ENCODE measurements around the gene EHMT2. TPM values are rescaled to one million over a fixed set of nuclear protein-coding genes. Genes with fewer than 3 reads are reported as not detected.
"Not testable (repeated sequence)": the region's sequence is repeated elsewhere in the genome, so short reads cannot be mapped to it uniquely, and the experiment has no call there.

The EHMT2 gene
- total and polyA plus RNA-seq, 2 of the 13 experiments (the other 11 are each of a cell fraction or from before 2014, with no cell fraction given): 55.2 to 69.2 TPM

- H4K20me1 ChIP-seq (ENCODE audit: insufficient read depth, low read length); BruUV-seq (replicated peaks); FAIRE-seq; CTCF ChIA-PET (ENCODE audit: low intra/inter-chr PET ratio, low total read pairs); H2AFZ ChIP-seq (ENCODE audit: low read length); H3K4me2 ChIP-seq (ENCODE audit: low read depth, low read length); H3K27ac ChIP-seq (ENCODE audit: extremely low read length, insufficient read depth, low read length); H3K4me3 ChIP-seq (replicated peaks in 1 of 3; ENCODE audit: insufficient read depth in 1 of 3, low read depth in 2 of 3, low read length in 3 of 3); H3K79me2 ChIP-seq (ENCODE audit: insufficient read depth, low read length); H3K27me3 ChIP-seq (ENCODE audit: control insufficient read depth in 1 of 2, insufficient read depth in 2 of 2, low read length in 2 of 2); H3K9me3 ChIP-seq (ENCODE audit: low read length); DNase-seq (ENCODE audit: low spot score); intact Hi-C loops (cut with micrococcal nuclease; ENCODE audit: unreplicated experiment); H3K36me3 ChIP-seq (replicated peaks in 1 of 2; ENCODE audit: control insufficient read depth in 1 of 2, insufficient read depth in 2 of 2, low read length in 2 of 2); ATAC-seq; H3K9ac ChIP-seq (ENCODE audit: insufficient read depth, low read depth, low read length): not testable (repeated sequence)
- in situ Hi-C loops (cut with HindIII; ENCODE audit: extremely low pct_ligation_motif_present, low pct_unique_long_range_greater_than_20kb): loop anchor here (25.0 kb wide), 1 partner anchor 1053 kb away; the partner anchor contains the start of genes BRD2 and HLA-DMA
- peak; percentile 77 for TF ChIP-seq ZNF770 (CRISPR knock-in tag; IDR thresholded peaks at IDR 0.05)
- WGBS (ENCODE audit: low lambda C conversion rate): 56% methylated on average over 7 of the region's 7 CpGs
- POLR2A ChIA-PET: interaction anchor here (1.0 to 3.9 kb wide), 6 partner anchors 12 to 41 kb away, joined by 3 to 27 read pairs (median 6); partner anchors contain the start of genes C2 and CFB
- H3K4me1 ChIP-seq (ENCODE audit: insufficient read depth, low read length): peaks cover 46% of the 10 kb centered on the region
These were observed 11.8 kb upstream of the EHMT2 start for GRCh38 chr6:31909298-31909697.

GRCh38 chr6:31908791-31909190, 11.3 kb upstream of the EHMT2 start:
- WGBS (ENCODE audit: low lambda C conversion rate): 5% methylated on average over 4 of the region's 4 CpGs
- POLR2A ChIA-PET: interaction anchor here (1.0 to 3.9 kb wide), 9 partner anchors 11 to 170 kb away, joined by 3 to 27 read pairs (median 5); partner anchors contain the start of genes C2, CFB and EHMT2
- Histone ChIP-seq H3K79me2 (ENCODE audit: insufficient read depth, low read length) (no peaks in the 10 kb centered on the region), H3K27me3 (ENCODE audit: control insufficient read depth in 1 of 2, insufficient read depth in 2 of 2, low read length in 2 of 2) (peaks cover 1 to 6% of the 10 kb centered on the region in 2 experiments; a peak in 1 of 5 replicates), H3K4me3 (replicated peaks in 1 of 3; ENCODE audit: insufficient read depth in 1 of 3, low read depth in 2 of 3, low read length in 3 of 3) (no peak overlapping the region), H3K4me2 (ENCODE audit: low read depth, low read length) (peak overlapping the region; percentile 4; the same call in 1 of the 2 replicates), H3K36me3 (replicated peaks in 1 of 2; ENCODE audit: control insufficient read depth in 1 of 2, insufficient read depth in 2 of 2, low read length in 2 of 2) (no peaks in the 10 kb centered on the region), H4K20me1 (ENCODE audit: insufficient read depth, low read length) (no peaks in the 10 kb centered on the region), H2AFZ (ENCODE audit: low read length) (no peak overlapping the region), H3K9me3 (ENCODE audit: low read length) (no peaks in the 10 kb centered on the region), H3K9ac (ENCODE audit: insufficient read depth, low read depth, low read length) (no peak overlapping the region), H3K27ac (ENCODE audit: extremely low read length, insufficient read depth, low read length) (no peak overlapping the region), H3K4me1 (ENCODE audit: insufficient read depth, low read length) (peaks cover 49% of the 10 kb centered on the region)
- TF ChIP-seq THAP7 (CRISPR knock-in tag; IDR thresholded peaks at IDR 0.05) (no peak), HDAC1 (CRISPR knock-in tag; IDR thresholded peaks at IDR 0.05) (peak; percentile 42; the same call in 1 of the 2 replicates)
- peak; percentile 60 for DNase-seq (ENCODE audit: low spot score)
- intact Hi-C loops (cut with micrococcal nuclease; ENCODE audit: unreplicated experiment) (no loop called here), in situ Hi-C loops (cut with HindIII; ENCODE audit: extremely low pct_ligation_motif_present, low pct_unique_long_range_greater_than_20kb) (loop anchor here (25.0 kb wide), 1 partner anchor 1054 kb away; the partner anchor contains the start of genes BRD2 and HLA-DMA)
- FAIRE-seq: no peak
- CTCF ChIA-PET (ENCODE audit: low intra/inter-chr PET ratio, low total read pairs): no interaction called here
- peak; percentile 16; the same call in 1 of the 3 replicates for ATAC-seq
- BruUV-seq (replicated peaks): no TSS peak

All from HepG2 (cell line).